Neural crest cell (in vitro differentiated cells): ENCODE measurements around the gene PAK1IP1. TPM values are rescaled to one million over a fixed set of nuclear protein-coding genes. Genes with fewer than 3 reads are reported as not detected.
"Not testable (repeated sequence)": the region's sequence is repeated elsewhere in the genome, so short reads cannot be mapped to it uniquely, and the experiment has no call there.

Experiments used
- DNase-seq: peaks from one replicate; pipeline ENCODE4 v3.0.0; 2021; ENCODE audit warnings: low read depth, mixed read lengths, low spot score
- H3K27ac Mint-ChIP-seq: one replicate; pipeline ENCODE4 v1.8.0; 2021; ENCODE audit warnings: mild to moderate bottlenecking, mixed read lengths; ENCODE audit not compliant: unreplicated experiment
- H3K27me3 Mint-ChIP-seq: 2 replicates; pipeline ENCODE4 v1.8.0; 2021; ENCODE audit warnings: low read depth, mild to moderate bottlenecking, mixed read lengths
- H3K36me3 Mint-ChIP-seq: 2 replicates; pipeline ENCODE4 v1.8.0; 2021; ENCODE audit warnings: low read depth, mild to moderate bottlenecking, mixed read lengths
- H3K4me1 Mint-ChIP-seq: 2 replicates; pipeline ENCODE4 v1.8.0; 2021; ENCODE audit warnings: mixed read lengths
- H3K4me3 Mint-ChIP-seq: one replicate; pipeline ENCODE4 v1.8.0; 2021; ENCODE audit warnings: mild to moderate bottlenecking, mixed read lengths
- H3K9me3 Mint-ChIP-seq: 2 replicates; pipeline ENCODE4 v1.8.0; 2021; ENCODE audit warnings: mixed read lengths
- total RNA-seq: library from RNA; stranded (reverse); gene quantifications from 2 replicates; pipeline ENCODE4 v1.2.1, GENCODE V29; 2021
- TF ChIP-seq, protein P1 (sequence below): fragments of 200-600 bp; sonication (generic); conservative IDR thresholded peaks from 2 replicates; pipeline ENCODE4 v1.5.0; 2021; ENCODE audit warnings: antibody characterized with exemption, mild to moderate bottlenecking

Gene PAK1IP1
- total RNA-seq, 1 donor from 2014 or later, result 21.6 TPM

GRCh38 chr6:10725716-10726115 is 30.9 kb downstream of the PAK1IP1 start:
- TF ChIP-seq, protein P1, sequence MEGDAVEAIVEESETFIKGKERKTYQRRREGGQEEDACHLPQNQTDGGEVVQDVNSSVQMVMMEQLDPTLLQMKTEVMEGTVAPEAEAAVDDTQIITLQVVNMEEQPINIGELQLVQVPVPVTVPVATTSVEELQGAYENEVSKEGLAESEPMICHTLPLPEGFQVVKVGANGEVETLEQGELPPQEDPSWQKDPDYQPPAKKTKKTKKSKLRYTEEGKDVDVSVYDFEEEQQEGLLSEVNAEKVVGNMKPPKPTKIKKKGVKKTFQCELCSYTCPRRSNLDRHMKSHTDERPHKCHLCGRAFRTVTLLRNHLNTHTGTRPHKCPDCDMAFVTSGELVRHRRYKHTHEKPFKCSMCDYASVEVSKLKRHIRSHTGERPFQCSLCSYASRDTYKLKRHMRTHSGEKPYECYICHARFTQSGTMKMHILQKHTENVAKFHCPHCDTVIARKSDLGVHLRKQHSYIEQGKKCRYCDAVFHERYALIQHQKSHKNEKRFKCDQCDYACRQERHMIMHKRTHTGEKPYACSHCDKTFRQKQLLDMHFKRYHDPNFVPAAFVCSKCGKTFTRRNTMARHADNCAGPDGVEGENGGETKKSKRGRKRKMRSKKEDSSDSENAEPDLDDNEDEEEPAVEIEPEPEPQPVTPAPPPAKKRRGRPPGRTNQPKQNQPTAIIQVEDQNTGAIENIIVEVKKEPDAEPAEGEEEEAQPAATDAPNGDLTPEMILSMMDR, result no peak
- Mint-ChIP-seq H3K4me3 (peak overlapping the region; percentile 98), H3K27ac (no peak overlapping the region), H3K36me3 (peaks cover 16% of the 10 kb centered on the region), H3K4me1 (peaks cover 38% of the 10 kb centered on the region), H3K27me3 (no peaks in the 10 kb centered on the region), H3K9me3 (peaks cover 2% of the 10 kb centered on the region)
- no peak for DNase-seq

GRCh38 chr6:10730254-10730653 is 35.5 kb downstream of the PAK1IP1 start:
- TF ChIP-seq, protein P1, result no peak
- H3K36me3 Mint-ChIP-seq, result peaks cover 20% of the 10 kb centered on the region
- H3K9me3 Mint-ChIP-seq, result no peaks in the 10 kb centered on the region
- peak overlapping the region; percentile 29 for H3K4me3 Mint-ChIP-seq
- peaks cover 6% of the 10 kb centered on the region for H3K4me1 Mint-ChIP-seq
- no peak for DNase-seq
- no peaks in the 10 kb centered on the region for H3K27me3 Mint-ChIP-seq
- H3K27ac Mint-ChIP-seq, result no peak overlapping the region

- Mint-ChIP-seq H3K4me1 (no peaks in the 10 kb centered on the region), H3K9me3 (no peaks in the 10 kb centered on the region), H3K36me3 (peaks cover 11% of the 10 kb centered on the region), H3K4me3 (no peak overlapping the region), H3K27me3 (no peaks in the 10 kb centered on the region), H3K27ac (no peak overlapping the region)
- TF ChIP-seq, protein P1, result no peak
- DNase-seq, result no peak
These were observed 38.5 kb downstream of the PAK1IP1 start for GRCh38 chr6:10733151-10733715.

- no peaks in the 10 kb centered on the region for H3K4me1 Mint-ChIP-seq
- TF ChIP-seq, protein P1, result no peak
- H3K9me3 Mint-ChIP-seq, result no peaks in the 10 kb centered on the region
- H3K27me3 Mint-ChIP-seq, result no peaks in the 10 kb centered on the region
- no peak overlapping the region for H3K27ac Mint-ChIP-seq
- DNase-seq, result no peak
- H3K36me3 Mint-ChIP-seq, result peaks cover 10% of the 10 kb centered on the region
- H3K4me3 Mint-ChIP-seq, result no peak overlapping the region
These were observed 39.1 kb downstream of the PAK1IP1 start for GRCh38 chr6:10733863-10734262.

GRCh38 chr6:10736731-10737130 is 42.0 kb downstream of the PAK1IP1 start:
- H3K27me3 Mint-ChIP-seq, result no peaks in the 10 kb centered on the region
- TF ChIP-seq, protein P1, result no peak
- no peaks in the 10 kb centered on the region for H3K9me3 Mint-ChIP-seq
- no peak overlapping the region for H3K27ac Mint-ChIP-seq
- no peaks in the 10 kb centered on the region for H3K4me1 Mint-ChIP-seq
- H3K4me3 Mint-ChIP-seq, result no peak overlapping the region
- no peak for DNase-seq
- peaks cover 11% of the 10 kb centered on the region for H3K36me3 Mint-ChIP-seq

DNA sequence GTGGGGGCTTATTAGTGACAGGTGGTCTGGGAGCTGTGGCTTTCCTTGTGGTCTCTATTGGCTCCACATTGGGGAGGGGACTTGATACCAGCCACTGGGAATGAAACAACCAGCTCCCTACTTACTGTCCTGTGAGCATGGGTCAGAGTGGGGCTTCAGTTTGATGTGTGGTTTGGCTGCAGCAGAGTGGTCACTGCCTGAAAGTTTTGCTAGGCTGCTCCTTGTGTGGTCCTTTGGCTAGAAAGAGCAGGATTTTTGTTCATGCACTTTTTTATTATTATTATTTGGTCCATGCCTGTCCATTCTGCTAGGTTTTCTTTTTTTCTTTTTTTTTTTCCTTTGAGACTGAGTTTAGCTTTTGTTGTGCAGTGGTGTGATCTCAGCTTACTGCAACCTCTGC is 45.3 kb downstream of the PAK1IP1 start:
- Mint-ChIP-seq H3K9me3 (no peaks in the 10 kb centered on the region), H3K36me3 (peaks cover 3% of the 10 kb centered on the region), H3K4me1 (no peaks in the 10 kb centered on the region), H3K4me3 (no peak overlapping the region), H3K27ac (peak overlapping the region; percentile 53), H3K27me3 (no peaks in the 10 kb centered on the region)
- TF ChIP-seq, protein P1, result no peak
- DNase-seq, result no peak

DNA sequence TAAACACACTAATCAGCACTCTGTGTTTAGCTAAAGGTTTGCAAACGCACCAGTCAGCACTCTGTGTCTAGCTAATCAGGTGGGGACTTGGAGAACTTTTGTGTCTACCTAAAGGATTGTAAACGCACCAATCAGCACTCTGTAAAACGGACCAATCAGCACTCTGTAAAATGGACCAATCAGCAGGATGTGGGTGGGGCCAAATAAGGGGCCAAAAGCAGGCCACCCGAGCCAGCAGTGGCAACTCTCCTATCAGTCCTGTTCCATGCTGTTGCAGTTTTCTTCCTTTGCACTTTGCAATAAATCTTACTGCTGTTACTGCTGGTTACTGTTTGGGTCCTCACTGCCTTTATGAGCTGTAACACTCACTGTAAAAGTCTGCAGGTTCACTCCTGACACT is 46.9 kb downstream of the PAK1IP1 start:
- H3K36me3 Mint-ChIP-seq, H3K4me3 Mint-ChIP-seq, H3K27me3 Mint-ChIP-seq, H3K4me1 Mint-ChIP-seq, DNase-seq, H3K27ac Mint-ChIP-seq, H3K9me3 Mint-ChIP-seq: not testable (repeated sequence)
